Activated CD8-positive, alpha-beta T cell treated with anti-CD3 and anti-CD28 coated beads, Interleukin-2, amount 10 ng/mL, durations not matched to agents 7 days and 5 days (primary cell): ENCODE results near the gene AP1M2. TPM values are rescaled to one million over a fixed set of nuclear protein-coding genes. Genes with fewer than 3 reads are reported as not detected.

Source experiments
- ATAC-seq: fragments of 150-1000 bp; cut with Tn5 transposase; one replicate; pipeline ENCODE4 v1.10.0; 2021; ENCODE audit warnings: moderate library complexity
- CTCF ChIA-PET: fragments of 350-600 bp; sonication (Branson Sonifier 250); formaldehyde crosslinking; loops from one replicate; lab custom pipeline; 2021; ENCODE audit warnings: antibody characterized with exemption; lab: Charles Lee
- POLR2A ChIA-PET: fragments of 350-600 bp; sonication (Branson Sonifier 250); formaldehyde crosslinking; loops from one replicate; lab custom pipeline; 2021; ENCODE audit warnings: antibody characterized with exemption; lab: Charles Lee
- DNase-seq: peaks from one replicate; pipeline ENCODE4 v3.0.0-alpha.2; 2020
- H3K27ac Mint-ChIP-seq: one replicate; pipeline ENCODE4 v1.8.0; 2021; ENCODE audit warnings: mild to moderate bottlenecking, mixed read lengths
- H3K27me3 Mint-ChIP-seq: one replicate; pipeline ENCODE4 v1.8.0; 2021; ENCODE audit warnings: low read depth, mixed read lengths
- H3K36me3 Mint-ChIP-seq: one replicate; pipeline ENCODE4 v1.8.0; 2021; ENCODE audit warnings: low read depth, mixed read lengths
- H3K4me1 Mint-ChIP-seq: one replicate; pipeline ENCODE4 v1.8.0; 2021; ENCODE audit warnings: low read depth, mixed read lengths
- H3K4me3 Mint-ChIP-seq: one replicate; pipeline ENCODE4 v1.8.0; 2021; ENCODE audit warnings: mild to moderate bottlenecking, mixed read lengths
- H3K9me3 Mint-ChIP-seq: one replicate; pipeline ENCODE4 v1.8.0; 2022; ENCODE audit warnings: mixed read lengths; ENCODE audit not compliant: insufficient read depth
- total RNA-seq, 2 experiments: library from RNA; stranded (reverse); gene quantifications; one replicate each; pipeline ENCODE4 v1.2.3, GENCODE V29; 2021

Gene AP1M2
- total RNA-seq, 2 experiments from 2014 or later = not detected

DNA sequence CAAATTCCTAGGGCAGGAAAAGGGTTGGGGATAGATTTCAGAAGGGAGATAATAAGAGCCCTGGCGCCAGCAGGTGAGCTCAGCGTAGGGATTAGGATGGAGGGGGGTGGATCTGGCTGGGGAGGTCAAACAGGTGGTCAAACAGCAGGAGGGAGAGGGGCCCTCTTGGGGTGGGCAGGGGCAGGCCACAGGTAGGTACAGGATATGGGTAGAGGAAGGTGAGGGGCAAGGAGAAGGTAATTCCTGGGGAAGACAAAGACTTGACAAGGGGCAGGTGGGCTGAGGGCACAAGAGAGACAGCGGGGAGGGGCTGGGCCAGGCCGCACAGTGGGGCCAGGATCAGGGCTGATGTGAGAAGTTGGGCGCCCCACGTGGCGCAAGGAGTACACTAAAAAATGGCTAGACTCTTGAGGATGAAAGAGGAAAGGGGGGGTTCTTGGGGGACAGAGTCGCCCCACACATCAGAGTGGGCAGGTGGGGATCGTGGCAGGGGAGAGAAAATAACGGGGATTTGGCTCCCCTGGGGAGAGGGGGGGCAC lies 22.0 kb downstream of the AP1M2 start:
- H3K9me3 Mint-ChIP-seq = no peaks in the 10 kb centered on the region
- H3K4me1 Mint-ChIP-seq = peaks cover 46% of the 10 kb centered on the region
- peaks cover 61% of the 10 kb centered on the region for H3K36me3 Mint-ChIP-seq
- H3K27me3 Mint-ChIP-seq = no peaks in the 10 kb centered on the region
- H3K27ac Mint-ChIP-seq = peak overlapping the region; percentile 94
- DNase-seq (peak; percentile 75), ATAC-seq (no peak)
- ChIA-PET CTCF (interaction anchor here (6.3 kb wide), 1 partner anchor 11 kb away, joined by 76 read pairs; no protein-coding TSS in a partner anchor), POLR2A (interaction anchor here (8.0 kb wide), 1 partner anchor 11 kb away, joined by 141 read pairs; no protein-coding TSS in a partner anchor)
- peak overlapping the region; percentile 98 for H3K4me3 Mint-ChIP-seq

DNA sequence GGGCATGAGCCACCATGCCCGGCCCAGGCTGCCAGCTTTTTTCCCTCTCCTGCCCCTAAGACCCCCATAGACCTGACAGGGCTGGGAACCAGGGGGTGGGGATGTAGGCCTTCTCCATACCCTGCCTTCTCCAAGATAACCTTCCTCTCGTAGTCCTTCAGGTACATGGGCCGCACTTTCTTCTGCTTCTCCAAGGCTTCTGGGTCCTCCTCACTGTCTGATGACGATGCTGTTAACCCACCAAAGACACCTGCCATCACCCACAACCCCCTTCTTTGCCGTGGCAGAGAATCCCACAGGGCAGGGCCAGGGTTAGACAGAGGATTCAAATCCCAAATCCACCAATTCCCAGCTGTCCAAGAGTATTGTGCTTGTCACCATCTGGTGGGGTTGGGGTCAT lies 24.5 kb downstream of the AP1M2 start:
- H3K27ac Mint-ChIP-seq = no peak overlapping the region
- no peak overlapping the region for H3K4me3 Mint-ChIP-seq
- peaks cover 75% of the 10 kb centered on the region for H3K36me3 Mint-ChIP-seq
- peaks cover 42% of the 10 kb centered on the region for H3K4me1 Mint-ChIP-seq
- CTCF ChIA-PET = interaction anchor here (0.9 to 1.2 kb wide), 3 partner anchors 20 to 137 kb away, joined by 3 read pairs; no protein-coding TSS in a partner anchor
- H3K27me3 Mint-ChIP-seq = no peaks in the 10 kb centered on the region
- POLR2A ChIA-PET = interaction anchor here (0.8 to 8.0 kb wide), 4 partner anchors 8 to 57 kb away, joined by 4 to 141 read pairs (median 5); no protein-coding TSS in a partner anchor
- no peaks in the 10 kb centered on the region for H3K9me3 Mint-ChIP-seq
- ATAC-seq (no peak), DNase-seq (no peak)

DNA sequence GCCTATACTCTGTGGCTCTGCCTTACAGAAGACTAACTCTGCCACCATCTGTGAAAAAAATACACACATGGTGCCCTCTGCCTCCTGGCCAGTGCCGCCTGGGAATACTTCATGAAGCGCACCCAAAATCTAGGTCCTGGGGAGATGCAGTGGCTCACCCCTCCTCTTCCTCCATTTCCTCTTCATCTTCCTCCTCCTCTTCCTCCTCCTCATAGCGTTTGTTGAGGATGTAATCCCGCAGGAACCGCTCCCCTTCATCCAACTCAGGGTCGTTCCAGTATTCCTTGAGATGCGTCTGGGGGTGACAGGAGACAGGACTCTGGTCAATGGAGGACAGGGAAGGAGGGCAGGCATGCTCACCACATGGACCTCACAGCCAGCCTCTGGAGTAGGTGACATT lies 27.0 kb downstream of the AP1M2 start:
- ChIA-PET CTCF (interaction anchor here (1.4 to 1.5 kb wide), 2 partner anchors 12 to 77 kb away, joined by 4 to 5 read pairs; no protein-coding TSS in a partner anchor), POLR2A (no interaction called here)
- no peak for DNase-seq
- Mint-ChIP-seq H3K27ac (no peak overlapping the region), H3K9me3 (no peaks in the 10 kb centered on the region), H3K4me1 (peaks cover 39% of the 10 kb centered on the region), H3K27me3 (no peaks in the 10 kb centered on the region), H3K36me3 (peaks cover 67% of the 10 kb centered on the region), H3K4me3 (no peak overlapping the region)
- ATAC-seq = no peak

DNA sequence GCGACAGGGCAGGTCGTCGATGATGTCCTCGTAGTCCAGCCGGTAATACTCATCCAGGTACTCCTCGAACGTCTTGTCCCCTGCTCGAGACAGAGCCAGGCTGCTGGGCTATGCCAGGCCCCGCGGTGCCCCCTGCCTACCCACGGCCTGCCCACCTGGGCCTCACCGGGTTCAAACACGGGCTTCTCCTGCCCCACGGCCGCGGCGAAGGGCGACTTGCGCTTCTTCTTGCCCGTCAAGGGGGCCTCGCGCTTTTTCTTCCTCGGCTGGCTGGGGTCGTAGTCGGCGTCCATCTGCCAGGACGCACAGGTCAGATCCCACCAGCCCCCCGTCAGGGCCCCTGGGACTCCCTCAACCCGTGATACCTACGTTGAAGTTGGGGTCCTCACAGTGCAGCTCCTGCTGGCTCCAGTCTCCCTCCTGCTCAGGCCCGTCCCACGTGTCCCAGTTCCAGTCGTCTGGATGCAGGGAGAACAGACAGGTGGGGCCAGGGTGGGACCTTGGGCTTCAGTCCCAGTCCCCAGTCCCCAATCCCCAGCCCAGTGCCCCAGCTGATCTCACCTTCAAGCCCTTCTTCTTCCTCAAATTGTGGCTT lies 29.4 kb downstream of the AP1M2 start:
- Mint-ChIP-seq H3K36me3 (peaks cover 74% of the 10 kb centered on the region), H3K4me1 (peaks cover 52% of the 10 kb centered on the region), H3K27me3 (no peaks in the 10 kb centered on the region), H3K27ac (peak overlapping the region; percentile 14), H3K9me3 (no peaks in the 10 kb centered on the region), H3K4me3 (no peak overlapping the region)
- ChIA-PET CTCF (no interaction called here), POLR2A (interaction anchor here (8.3 kb wide), 1 partner anchor 9 kb away, joined by 141 read pairs; the partner anchor contains the start of genes CDKN2D and KRI1)
- ATAC-seq (no peak), DNase-seq (no peak)

DNA sequence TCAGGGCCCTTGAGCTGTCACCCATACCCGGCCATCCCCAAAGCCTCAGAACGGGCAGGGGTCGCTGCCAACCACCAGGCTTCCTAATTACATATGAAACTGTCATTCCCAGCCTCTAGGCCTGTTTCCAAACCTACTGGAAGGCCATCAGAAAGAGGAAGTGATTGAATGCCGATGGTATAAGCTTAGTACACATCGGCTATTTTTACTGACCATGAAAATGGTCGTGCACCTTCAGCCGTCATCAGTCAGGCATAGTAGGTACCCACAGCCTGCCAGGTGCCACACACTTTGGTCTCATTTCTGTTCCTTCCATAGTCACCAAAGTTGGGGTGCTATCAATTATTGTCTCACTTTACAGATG lies 31.5 kb downstream of the AP1M2 start:
- ChIA-PET CTCF (interaction anchor here (0.8 to 7.1 kb wide), 7 partner anchors 12 to 162 kb away, joined by 3 to 76 read pairs (median 4); partner anchors contain the start of genes CDKN2D, DNM2 and KRI1), POLR2A (interaction anchor here (1.7 to 8.3 kb wide), 2 partner anchors 11 to 48 kb away, joined by 5 to 141 read pairs; partner anchors contain the start of genes CDKN2D and KRI1)
- no peaks in the 10 kb centered on the region for H3K9me3 Mint-ChIP-seq
- DNase-seq = no peak
- no peak overlapping the region for H3K4me3 Mint-ChIP-seq
- H3K36me3 Mint-ChIP-seq = peaks cover 77% of the 10 kb centered on the region
- peak overlapping the region; percentile 73 for H3K27ac Mint-ChIP-seq
- no peaks in the 10 kb centered on the region for H3K27me3 Mint-ChIP-seq
- H3K4me1 Mint-ChIP-seq = peaks cover 61% of the 10 kb centered on the region
- no peak for ATAC-seq

DNA sequence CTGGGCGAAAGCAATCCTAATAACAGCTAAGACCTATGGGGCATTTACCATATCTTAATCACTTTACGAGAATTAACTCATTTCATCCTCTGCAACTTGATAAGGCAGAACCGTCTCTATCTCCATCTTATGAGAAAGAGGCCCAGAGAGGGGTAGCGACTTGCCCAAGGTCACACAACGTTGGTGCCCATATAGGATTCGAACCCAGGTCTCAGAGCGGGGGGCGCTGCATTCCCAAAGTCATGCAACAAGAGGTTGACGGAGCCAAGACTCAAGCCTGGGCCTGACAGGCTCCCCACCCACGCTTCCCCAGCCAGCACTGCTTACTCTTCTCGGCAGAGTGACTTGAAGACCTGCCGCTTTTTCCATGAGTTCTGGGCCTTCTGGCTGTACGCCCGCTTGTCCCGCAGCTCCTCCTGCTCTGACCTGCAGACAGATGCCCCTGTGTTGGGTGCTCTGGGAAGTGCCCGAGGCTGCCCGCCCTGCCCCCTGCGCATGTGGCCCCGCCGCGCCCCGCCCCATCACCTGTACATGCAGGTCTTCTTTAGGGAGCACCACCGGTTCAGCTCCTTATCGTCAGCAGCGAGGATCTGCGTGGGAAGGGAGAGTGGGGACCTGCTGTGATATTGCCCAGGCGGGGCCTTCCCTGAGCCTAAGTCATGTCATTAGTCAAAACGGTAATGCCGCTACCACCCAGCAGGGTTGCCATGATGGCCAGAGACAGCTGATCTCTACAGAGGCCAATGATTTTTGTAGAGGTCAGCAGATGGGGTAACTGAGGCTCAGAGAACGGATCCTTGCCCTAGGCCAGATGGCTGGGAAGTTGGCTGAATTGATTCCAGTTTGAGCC lies 32.1 kb downstream of the AP1M2 start:
- peaks cover 66% of the 10 kb centered on the region for H3K4me1 Mint-ChIP-seq
- peak overlapping the region; percentile 93 for H3K27ac Mint-ChIP-seq
- no peaks in the 10 kb centered on the region for H3K9me3 Mint-ChIP-seq
- ChIA-PET CTCF (interaction anchor here (0.8 to 7.1 kb wide), 15 partner anchors 9 to 163 kb away, joined by 3 to 76 read pairs (median 4); partner anchors contain the start of genes CDKN2D, DNM2 and KRI1), POLR2A (interaction anchor here (0.9 to 8.3 kb wide), 8 partner anchors 10 to 284 kb away, joined by 4 to 141 read pairs (median 5); partner anchors contain the start of genes CDKN2D, ICAM1, KRI1 and PDE4A)
- no peaks in the 10 kb centered on the region for H3K27me3 Mint-ChIP-seq
- no peak overlapping the region for H3K4me3 Mint-ChIP-seq
- H3K36me3 Mint-ChIP-seq = peaks cover 76% of the 10 kb centered on the region
- ATAC-seq (no peak), DNase-seq (peak; percentile 24)

DNA sequence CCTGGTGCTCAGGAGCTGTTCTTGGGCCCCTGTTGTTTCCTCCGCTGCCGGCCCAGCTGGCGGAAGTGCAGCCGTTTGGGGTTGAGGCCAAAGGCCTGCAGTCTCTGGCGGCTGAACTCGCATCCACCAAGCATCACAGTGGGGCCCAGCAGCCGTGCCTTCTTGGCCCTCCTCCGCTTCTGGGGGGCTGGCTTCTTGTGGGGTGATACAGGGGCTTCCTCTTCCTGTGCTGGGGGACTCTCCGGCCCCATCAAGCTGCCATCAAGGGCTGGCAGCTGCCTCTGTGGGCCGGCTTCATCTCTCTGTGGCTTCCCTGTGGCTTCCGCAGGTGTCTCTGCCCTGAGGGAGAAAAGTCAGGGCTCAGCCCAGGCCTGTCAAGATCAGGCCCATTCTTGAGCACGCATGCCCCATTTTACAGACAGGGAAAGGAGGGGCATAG lies 33.1 kb downstream of the AP1M2 start:
- no peaks in the 10 kb centered on the region for H3K9me3 Mint-ChIP-seq
- ChIA-PET POLR2A (interaction anchor here (0.9 to 8.3 kb wide), 13 partner anchors 8 to 283 kb away, joined by 3 to 141 read pairs (median 4); partner anchors contain the start of genes CDC37, CDKN2D, ICAM1 and KRI1), CTCF (interaction anchor here (0.8 to 7.1 kb wide), 16 partner anchors 10 to 150 kb away, joined by 3 to 76 read pairs (median 4); partner anchors contain the start of genes CDC37, CDKN2D and KRI1)
- H3K36me3 Mint-ChIP-seq = peaks cover 73% of the 10 kb centered on the region
- peak; percentile 89 for ATAC-seq
- peak overlapping the region; percentile 93 for H3K27ac Mint-ChIP-seq
- no peaks in the 10 kb centered on the region for H3K27me3 Mint-ChIP-seq
- H3K4me1 Mint-ChIP-seq = peaks cover 68% of the 10 kb centered on the region
- peak overlapping the region; percentile 63 for H3K4me3 Mint-ChIP-seq
- DNase-seq = peak; percentile 95

DNA sequence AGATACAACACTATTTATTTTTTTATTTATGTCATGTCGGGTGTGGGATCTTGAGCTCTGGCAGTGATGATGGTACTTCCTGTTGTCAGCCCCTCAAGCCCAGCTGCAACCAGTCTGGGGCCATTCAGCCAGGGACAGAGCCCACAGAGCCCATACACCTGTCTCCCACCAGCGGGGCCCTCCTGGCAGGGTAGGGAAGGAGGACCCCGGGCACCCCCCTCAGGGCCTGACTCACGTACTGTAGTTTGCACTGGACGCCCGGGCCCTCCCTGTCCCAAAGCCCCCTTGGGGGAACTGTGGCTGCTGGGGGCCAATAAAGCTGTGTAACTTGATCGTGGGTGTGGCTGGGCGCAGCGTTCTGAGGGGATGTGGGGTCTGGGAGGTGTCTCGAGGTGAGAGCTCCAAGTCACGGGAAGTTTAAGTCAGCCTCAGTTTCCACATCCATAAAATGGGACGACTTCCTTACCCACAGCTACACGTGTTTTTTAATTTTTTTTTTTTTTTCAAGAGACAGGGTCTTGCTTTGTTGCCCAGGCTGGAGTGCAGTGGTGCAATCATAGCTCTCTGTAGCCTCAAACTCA lies 33.9 kb downstream of the AP1M2 start:
- no peaks in the 10 kb centered on the region for H3K27me3 Mint-ChIP-seq
- ChIA-PET POLR2A (interaction anchor here (0.6 to 8.3 kb wide), 9 partner anchors 9 to 150 kb away, joined by 3 to 141 read pairs (median 4); partner anchors contain the start of genes CDC37, CDKN2D and KRI1), CTCF (interaction anchor here (0.8 to 7.1 kb wide), 18 partner anchors 11 to 164 kb away, joined by 3 to 76 read pairs (median 7); partner anchors contain the start of genes CDC37, CDKN2D, DNM2 and KRI1)
- peak overlapping the region; percentile 63 for H3K4me3 Mint-ChIP-seq
- peaks cover 75% of the 10 kb centered on the region for H3K36me3 Mint-ChIP-seq
- ATAC-seq (no peak), DNase-seq (peak; percentile 43)
- H3K4me1 Mint-ChIP-seq = peaks cover 65% of the 10 kb centered on the region
- H3K27ac Mint-ChIP-seq = peak overlapping the region; percentile 93
- no peaks in the 10 kb centered on the region for H3K9me3 Mint-ChIP-seq

DNA sequence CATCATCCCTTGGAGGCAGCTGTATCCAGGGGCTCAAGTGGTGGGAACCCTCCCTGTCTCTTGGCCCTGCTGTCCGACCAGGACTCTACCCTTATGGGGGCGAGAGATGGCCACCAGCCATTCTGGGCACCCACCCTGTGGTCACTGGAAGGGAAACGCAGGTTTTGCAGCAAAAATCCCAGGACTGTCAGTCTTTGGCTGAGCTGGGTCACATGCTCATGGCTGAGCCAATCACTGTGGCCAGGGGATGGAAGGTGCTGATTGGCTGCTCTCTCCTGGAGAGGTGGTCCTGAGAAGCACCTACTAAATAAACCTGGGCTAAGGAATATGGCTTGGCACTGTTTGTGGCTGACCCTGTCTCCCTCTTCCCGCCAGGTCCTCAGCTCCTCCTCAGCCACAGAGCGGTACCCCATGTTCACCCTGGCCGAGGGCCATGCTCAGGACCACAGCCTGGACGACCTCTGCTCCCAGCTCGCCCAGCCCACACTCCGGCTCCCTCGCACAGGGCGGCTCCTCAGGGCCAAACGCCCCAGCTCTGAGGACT lies 34.5 kb downstream of the AP1M2 start:
- Mint-ChIP-seq H3K4me1 (peaks cover 62% of the 10 kb centered on the region), H3K4me3 (peak overlapping the region; percentile 63), H3K36me3 (peaks cover 71% of the 10 kb centered on the region)

DNA sequence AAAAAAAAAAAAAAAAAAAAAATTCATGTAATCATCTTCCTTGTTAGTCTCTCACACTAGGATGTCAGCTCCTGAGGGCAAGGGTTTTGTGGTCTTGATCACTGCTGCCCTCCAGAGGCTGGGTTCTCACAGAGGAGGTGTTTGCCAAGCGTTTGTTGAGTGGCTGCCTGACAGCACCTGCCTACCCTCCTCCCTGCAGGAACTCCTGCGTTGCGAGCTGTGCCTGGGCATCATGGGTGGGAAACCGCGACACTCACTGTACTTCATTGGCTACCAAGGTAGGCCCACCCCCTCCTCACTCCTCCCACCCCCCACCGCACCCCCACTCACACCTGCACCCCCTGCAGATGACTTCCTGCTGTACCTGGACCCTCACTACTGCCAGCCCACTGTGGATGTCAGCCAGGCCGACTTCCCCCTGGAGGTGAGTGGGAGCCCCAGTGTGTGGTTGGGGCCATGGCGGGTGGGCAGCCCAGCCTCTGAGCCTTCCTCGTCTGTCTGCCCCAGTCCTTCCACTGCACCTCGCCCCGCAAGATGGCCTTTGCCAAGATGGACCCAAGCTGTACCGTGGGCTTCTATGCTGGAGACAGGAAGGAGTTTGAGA lies 35.3 kb downstream of the AP1M2 start:
- DNase-seq = peak; percentile 62
- peaks cover 62% of the 10 kb centered on the region for H3K4me1 Mint-ChIP-seq
- H3K27me3 Mint-ChIP-seq = no peaks in the 10 kb centered on the region
- POLR2A ChIA-PET = interaction anchor here (1.0 to 8.3 kb wide), 5 partner anchors 15 to 281 kb away, joined by 3 to 141 read pairs (median 4); partner anchors contain the start of genes CDKN2D, ICAM1 and KRI1
- peaks cover 72% of the 10 kb centered on the region for H3K36me3 Mint-ChIP-seq
- no peaks in the 10 kb centered on the region for H3K9me3 Mint-ChIP-seq
- H3K4me3 Mint-ChIP-seq = peak overlapping the region; percentile 25
- CTCF ChIA-PET = interaction anchor here (0.9 to 7.1 kb wide), 11 partner anchors 11 to 150 kb away, joined by 3 to 76 read pairs (median 7); partner anchors contain the start of genes CDKN2D, KRI1 and QTRT1
- peak overlapping the region; percentile 93 for H3K27ac Mint-ChIP-seq
- ATAC-seq = no peak

More for the DNA sequence above, 34.5 kb downstream of the AP1M2 start:
- Mint-ChIP-seq H3K27ac (peak overlapping the region; percentile 93), H3K9me3 (no peaks in the 10 kb centered on the region), H3K27me3 (no peaks in the 10 kb centered on the region)
- DNase-seq = peak; percentile 45
- POLR2A ChIA-PET = interaction anchor here (1.0 to 8.3 kb wide), 6 partner anchors 9 to 149 kb away, joined by 3 to 141 read pairs (median 4); partner anchors contain the start of genes CDKN2D and KRI1
- CTCF ChIA-PET = interaction anchor here (0.9 to 7.1 kb wide), 17 partner anchors 11 to 165 kb away, joined by 3 to 76 read pairs (median 7); partner anchors contain the start of genes CDC37, CDKN2D, DNM2 and KRI1
- ATAC-seq = peak; percentile 5
